Thoracic aorta (tissue), 2 donors: ENCODE results near the gene CELF4. TPM values are rescaled to one million over a fixed set of nuclear protein-coding genes. Genes with fewer than 3 reads are reported as not detected.

ENCODE experiments used
- ATAC-seq: fragments of 150-250 bp; one replicate; pipeline ENCODE4 v1.8.0; 2017; ENCODE audit warnings: low read depth; ENCODE audit not compliant: insufficient number of reproducible peaks, low FRiP score
- DNase-seq: peaks from one replicate; pipeline ENCODE4 v3.0.0-alpha.2; 2020; ENCODE audit warnings: low spot score
- H3K27ac ChIP-seq, 2 donors: fragments of 200-600 bp; sonication (generic); 1 replicate in 1 of 2; 2 replicates in 1 of 2; pipeline ENCODE4 v1.5.1; 2016; ENCODE audit warnings: mild to moderate bottlenecking in 2 of 2, moderate library complexity in 2 of 2
- H3K27me3 ChIP-seq: fragments of 200-600 bp; sonication (generic); replicated peaks from 2 replicates; pipeline ENCODE4 v1.6.0; 2016; ENCODE audit warnings: mild to moderate bottlenecking; ENCODE audit not compliant: insufficient read depth
- H3K36me3 ChIP-seq: fragments of 200-600 bp; sonication (generic); one replicate; pipeline ENCODE4 v1.5.1; 2016
- H3K4me1 ChIP-seq, 2 donors: fragments of 200-600 bp; sonication (generic); 1 replicate in 1 of 2; 2 replicates in 1 of 2; pipeline versions ENCODE4 v1.5.1 to v1.6.0; 2016; ENCODE audit warnings: low read depth in 2 of 2, mild to moderate bottlenecking in 1 of 2; ENCODE audit not compliant: control insufficient read depth in 1 of 2
- H3K4me3 ChIP-seq: fragments of 200-600 bp; sonication (generic); 2 replicates; pipeline ENCODE4 v1.5.1; 2016; ENCODE audit warnings: mild to moderate bottlenecking
- H3K9me3 ChIP-seq: fragments of 200-600 bp; sonication (generic); 2 replicates; pipeline ENCODE4 v1.5.1; 2016
- total RNA-seq, 2 donors: library from RNA; depleted of rRNA; stranded (reverse); fragments of >200 nt; gene quantifications; one replicate each; pipeline versions ENCODE4 v1.1.0 to v1.2.3, GENCODE V29; 2016
- TF ChIP-seq, protein P1 (sequence below): fragments of 200-600 bp; sonication (generic); IDR thresholded peaks from one replicate; pipeline ENCODE4 v1.5.1; 2019; ENCODE audit warnings: antibody characterized with exemption

The CELF4 gene
- not detected for total RNA-seq

DNA sequence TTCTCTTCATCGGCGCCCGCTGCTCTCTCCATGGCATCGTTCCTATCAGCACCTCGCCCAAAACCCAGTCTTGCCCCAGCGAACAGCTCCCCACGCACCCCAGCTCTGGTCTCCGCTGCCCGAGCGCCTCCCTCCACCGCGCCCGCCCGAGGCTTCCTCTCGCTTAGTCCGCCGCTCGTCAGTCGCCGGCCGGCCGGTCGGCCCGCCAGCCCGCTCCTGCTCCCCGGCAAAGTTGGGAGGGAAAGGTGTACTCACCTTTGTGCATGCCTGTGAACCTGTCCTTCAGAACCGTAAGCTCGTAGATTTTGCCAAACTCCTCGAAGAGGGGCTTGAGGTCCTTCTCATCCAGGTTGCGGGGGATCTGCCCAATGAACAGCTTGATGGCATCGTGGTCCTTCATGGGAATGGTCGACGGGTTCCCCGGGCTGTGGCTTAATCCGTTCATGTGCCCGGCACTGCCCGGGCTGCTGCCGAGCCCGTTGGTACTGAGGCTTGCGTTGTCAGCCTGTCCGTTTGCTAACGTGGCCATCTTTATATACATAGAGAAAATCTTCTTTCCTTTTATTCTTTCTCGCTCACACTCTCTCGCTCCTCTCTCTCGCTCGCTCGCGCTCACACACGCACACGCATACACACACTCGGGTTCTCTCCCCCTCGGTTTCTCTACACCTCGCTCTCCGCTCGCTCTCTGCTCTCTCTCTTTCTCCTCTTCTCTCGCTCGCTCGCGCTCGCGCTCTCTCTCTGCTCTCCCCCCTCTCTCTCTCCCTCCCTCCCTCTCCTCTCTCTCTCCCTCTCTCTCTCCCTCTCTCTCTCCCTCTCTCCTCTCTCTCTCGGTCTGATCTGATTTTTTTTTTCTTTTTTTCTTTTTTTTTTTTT, at the start of gene CELF4:
CELF4 (minus strand) TSS at position 698 of the 876 bp plus-strand sequence.
- Histone ChIP-seq H3K4me1 (peaks cover 23 to 28% of the 10 kb centered on the region in 2 donors), H3K27me3 (peaks cover 23% of the 10 kb centered on the region), H3K27ac (no peak within 1 kb of the TSS), H3K36me3 (no peaks in the 10 kb centered on the region), H3K4me3 (peak within 1 kb of the TSS; percentile 82), H3K9me3 (no peaks in the 10 kb centered on the region)
- peak; percentile 28 for ATAC-seq
- TF ChIP-seq, protein P1, sequence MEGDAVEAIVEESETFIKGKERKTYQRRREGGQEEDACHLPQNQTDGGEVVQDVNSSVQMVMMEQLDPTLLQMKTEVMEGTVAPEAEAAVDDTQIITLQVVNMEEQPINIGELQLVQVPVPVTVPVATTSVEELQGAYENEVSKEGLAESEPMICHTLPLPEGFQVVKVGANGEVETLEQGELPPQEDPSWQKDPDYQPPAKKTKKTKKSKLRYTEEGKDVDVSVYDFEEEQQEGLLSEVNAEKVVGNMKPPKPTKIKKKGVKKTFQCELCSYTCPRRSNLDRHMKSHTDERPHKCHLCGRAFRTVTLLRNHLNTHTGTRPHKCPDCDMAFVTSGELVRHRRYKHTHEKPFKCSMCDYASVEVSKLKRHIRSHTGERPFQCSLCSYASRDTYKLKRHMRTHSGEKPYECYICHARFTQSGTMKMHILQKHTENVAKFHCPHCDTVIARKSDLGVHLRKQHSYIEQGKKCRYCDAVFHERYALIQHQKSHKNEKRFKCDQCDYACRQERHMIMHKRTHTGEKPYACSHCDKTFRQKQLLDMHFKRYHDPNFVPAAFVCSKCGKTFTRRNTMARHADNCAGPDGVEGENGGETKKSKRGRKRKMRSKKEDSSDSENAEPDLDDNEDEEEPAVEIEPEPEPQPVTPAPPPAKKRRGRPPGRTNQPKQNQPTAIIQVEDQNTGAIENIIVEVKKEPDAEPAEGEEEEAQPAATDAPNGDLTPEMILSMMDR, result no peak
- DNase-seq, result no peak

DNA sequence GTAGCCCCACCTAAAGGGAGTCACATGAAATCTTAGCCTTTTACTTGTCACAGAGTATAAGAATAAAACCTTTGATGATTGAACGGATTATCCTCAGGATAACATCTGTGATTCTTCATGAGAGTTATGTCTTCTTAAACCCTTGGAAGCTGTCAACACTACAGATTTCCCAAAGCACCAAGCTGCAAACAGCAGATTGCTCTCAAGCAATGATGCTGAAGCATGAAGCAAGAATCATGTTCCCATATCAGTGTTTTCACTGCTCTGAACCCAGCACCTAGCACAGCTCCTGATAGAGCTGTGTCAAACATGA, 47.6 kb upstream of the CELF4 start:
- TF ChIP-seq, protein P1, result no peak
- Histone ChIP-seq H3K4me3 (no peak overlapping the region), H3K27ac (no peak overlapping the region), H3K27me3 (no peaks in the 10 kb centered on the region), H3K9me3 (no peaks in the 10 kb centered on the region), H3K4me1 (no peaks in the 10 kb centered on the region), H3K36me3 (no peaks in the 10 kb centered on the region)
- no peak for ATAC-seq
- no peak for DNase-seq

DNA sequence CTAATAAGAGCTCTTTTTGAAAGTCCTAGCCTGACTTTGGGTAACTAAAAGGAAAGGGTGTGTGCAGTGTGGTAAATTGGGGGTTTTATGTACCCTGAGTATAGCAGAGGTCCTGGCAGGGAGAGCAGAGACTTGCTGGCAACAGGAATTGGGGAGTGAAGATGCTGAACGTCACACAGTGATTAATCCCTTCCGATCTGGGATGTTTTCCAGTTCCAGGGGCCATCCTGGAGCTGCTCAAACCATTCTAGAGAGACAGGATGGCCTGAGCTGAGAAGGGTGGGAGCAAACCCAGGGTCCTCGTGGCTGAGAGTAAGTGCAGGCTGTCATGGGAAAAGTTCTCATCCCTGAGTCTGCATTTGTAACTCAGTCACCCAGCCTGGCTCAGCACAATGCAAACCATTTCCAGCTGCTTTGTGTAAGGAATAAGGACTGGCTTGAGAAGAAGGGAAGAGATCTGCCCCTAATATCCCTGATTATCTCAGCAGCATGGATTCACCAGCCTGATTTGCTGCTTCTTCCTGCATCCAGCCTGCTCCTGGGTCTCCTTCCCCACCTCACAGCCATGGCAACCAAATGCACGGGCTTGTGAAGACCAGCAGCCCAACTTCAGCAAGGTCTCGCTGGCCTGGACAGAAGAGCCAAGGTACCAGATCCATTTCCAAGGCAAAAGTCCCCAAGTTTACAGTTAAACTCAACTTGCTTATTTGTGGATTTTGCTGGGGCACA, 47.1 kb upstream of the CELF4 start:
- Histone ChIP-seq H3K9me3 (no peaks in the 10 kb centered on the region), H3K4me1 (no peaks in the 10 kb centered on the region), H3K27me3 (no peaks in the 10 kb centered on the region), H3K27ac (no peak overlapping the region), H3K36me3 (no peaks in the 10 kb centered on the region), H3K4me3 (no peak overlapping the region)
- DNase-seq, result no peak
- TF ChIP-seq, protein P1, result no peak
- ATAC-seq, result no peak

DNA sequence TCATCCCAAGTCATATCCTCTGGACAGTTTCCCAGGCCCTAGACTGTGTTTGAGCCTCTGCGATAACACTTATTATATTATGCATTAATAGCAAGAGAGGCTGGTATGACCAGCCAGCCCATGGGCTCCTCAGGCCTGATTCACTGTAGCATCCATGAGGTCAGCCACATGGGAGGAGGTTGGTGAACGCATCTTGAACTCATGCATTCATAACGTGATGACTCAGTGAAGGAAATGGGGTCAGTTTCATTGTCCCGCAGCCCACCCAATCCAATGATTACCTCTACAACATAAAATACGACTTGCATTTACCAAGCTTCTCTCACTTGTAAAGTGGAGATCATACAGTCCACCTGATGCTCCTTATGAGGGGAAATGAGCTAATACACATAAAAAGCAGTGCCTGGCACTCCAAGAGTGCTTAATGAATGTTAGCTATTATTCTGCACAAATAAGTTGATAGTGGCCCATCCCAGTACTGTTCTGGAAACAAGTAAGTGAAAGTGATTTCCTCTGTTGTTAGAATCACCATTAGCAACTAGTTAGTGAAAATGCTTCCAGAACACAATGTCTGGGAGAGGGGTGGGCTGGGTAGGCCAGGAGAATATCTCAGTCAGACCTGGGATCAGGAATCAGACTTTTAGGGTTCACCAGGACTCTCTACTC, 46.1 kb upstream of the CELF4 start:
- DNase-seq (no peak), ATAC-seq (no peak)
- TF ChIP-seq, protein P1, result no peak
- no peaks in the 10 kb centered on the region for H3K36me3 ChIP-seq
- no peak overlapping the region for H3K27ac ChIP-seq
- no peaks in the 10 kb centered on the region for H3K27me3 ChIP-seq
- H3K4me1 ChIP-seq, result no peaks in the 10 kb centered on the region
- no peak overlapping the region for H3K4me3 ChIP-seq
- H3K9me3 ChIP-seq, result no peaks in the 10 kb centered on the region

DNA sequence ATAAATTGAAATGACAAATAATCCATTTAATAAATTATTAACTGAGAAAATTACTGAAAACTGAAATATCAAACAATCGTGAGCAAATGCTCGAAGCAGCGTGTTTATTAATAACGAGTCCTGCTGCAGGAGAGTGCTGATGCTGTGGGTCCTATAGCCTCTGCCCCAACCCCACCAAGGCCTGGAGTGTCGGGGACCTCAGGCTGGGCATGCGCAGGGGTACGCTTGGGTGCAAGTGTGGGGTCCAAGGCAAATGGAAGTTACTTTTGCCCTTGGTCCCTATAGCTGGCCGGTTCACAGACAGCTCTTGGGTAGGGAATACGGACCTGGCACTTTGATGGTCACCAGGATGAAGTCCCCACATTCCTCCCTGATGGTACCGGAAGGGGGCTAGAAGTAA, 43.3 kb upstream of the CELF4 start:
- H3K36me3 ChIP-seq, result no peaks in the 10 kb centered on the region
- TF ChIP-seq, protein P1, result no peak
- ATAC-seq (no peak), DNase-seq (no peak)
- no peaks in the 10 kb centered on the region for H3K4me1 ChIP-seq
- H3K4me3 ChIP-seq, result no peak overlapping the region
- H3K27me3 ChIP-seq, result no peaks in the 10 kb centered on the region
- no peak overlapping the region for H3K27ac ChIP-seq
- H3K9me3 ChIP-seq, result no peaks in the 10 kb centered on the region
